ENCODE data around the gene PPP1R1B.

GRCh38 chr17:39628655-39629493 lies 2.1 kb downstream of the PPP1R1B start:
- TF ChIP-seq SMC3 (conservative IDR thresholded peaks at IDR 0.05; ENCODE audit: poor library complexity) (no peak), CTCF (IDR thresholded peaks at IDR 0.05; ENCODE audit: poor library complexity, severe bottlenecking) (no peak), REST (IDR thresholded peaks at IDR 0.05; ENCODE audit: borderline replicate concordance) (no peak), POLR2AphosphoS5 (IDR thresholded peaks at IDR 0.05) (no peak), EZH2 (IDR thresholded peaks at IDR 0.05; ENCODE audit: borderline replicate concordance, insufficient read depth, low read length, poor library complexity, severe bottlenecking) (no peak), EP300 (conservative IDR thresholded peaks at IDR 0.05; ENCODE audit: poor library complexity, severe bottlenecking) (no peak)
